SK-N-SH (cell line): ENCODE measurements around the gene ADISSP. TPM values are rescaled to one million over a fixed set of nuclear protein-coding genes. Genes with fewer than 3 reads are reported as not detected.

Source experiments
- CTCF ChIA-PET: fragments of 300-600, 350-600 bp; formaldehyde crosslinking; extraction: SDS; loops from one replicate; lab custom pipeline; 2021; lab: Yijun Ruan, JAX
- POLR2A ChIA-PET: fragments of 350-600 bp; sonication (Branson Sonifier 250); formaldehyde crosslinking; extraction: SDS; loops from one replicate; lab custom pipeline; 2020; ENCODE audit warnings: antibody characterized with exemption, inconsistent platforms; lab: Yijun Ruan, JAX
- DNase-seq: peaks from one replicate; pipeline ENCODE4 v3.0.0; 2012
- H2AFZ ChIP-seq: fragments of 200-600 bp; sonication (generic); 2 replicates; pipeline ENCODE4 v1.8.1; 2016; ENCODE audit warnings: antibody characterized with exemption, mild to moderate bottlenecking, low read depth
- H3F3A ChIP-seq: fragments of 200-600 bp; sonication (generic); replicated peaks from 2 replicates; pipeline ENCODE3; 2016; ENCODE audit warnings: antibody characterized with exemption, mild to moderate bottlenecking; ENCODE audit not compliant: insufficient read depth
- H3K27ac ChIP-seq, 2 experiments: fragments of 200-500 bp in 1 of 2; fragments of 200-600 bp in 1 of 2; sonication (Bioruptor generic) in 1 of 2; sonication (generic), shearing (Covaris generic) in 1 of 2; 2 replicates each; pipeline versions ENCODE4 v1.5.1 to v1.6.1; 2014 to 2016; ENCODE audit warnings: low read depth in 2 of 2, inconsistent platforms in 1 of 2, low read length in 1 of 2, mild to moderate bottlenecking in 1 of 2, mixed read lengths in 1 of 2
- H3K27me3 ChIP-seq: fragments of 200-600 bp; sonication (generic), shearing (Covaris generic); 2 replicates; pipeline ENCODE4 v1.6.1; 2016; ENCODE audit warnings: mixed run types; ENCODE audit not compliant: insufficient read depth
- H3K36me3 ChIP-seq, 2 experiments: fragments of 200-500 bp in 1 of 2; fragments of 200-600 bp in 1 of 2; sonication (Bioruptor generic) in 1 of 2; sonication (generic) in 1 of 2; replicated peaks in 1 of 2; 2 replicates each; pipeline versions ENCODE3 to v1.5.1; 2014 to 2016; ENCODE audit warnings: low read length in 1 of 2, mild to moderate bottlenecking in 1 of 2; ENCODE audit not compliant: insufficient read depth in 2 of 2, control insufficient read depth in 1 of 2
- H3K4me1 ChIP-seq, 2 experiments: fragments of 200-500 bp in 1 of 2; fragments of 200-600 bp in 1 of 2; sonication (Bioruptor generic) in 1 of 2; sonication (generic), shearing (Covaris generic) in 1 of 2; 2 replicates each; pipeline versions ENCODE4 v1.5.1 to v1.6.1; 2014 to 2016; ENCODE audit warnings: low read depth in 1 of 2, low read length in 1 of 2, mixed run types in 1 of 2; ENCODE audit not compliant: insufficient read depth in 2 of 2, control insufficient read depth in 1 of 2
- H3K4me2 ChIP-seq: fragments of 200-600 bp; sonication (generic), shearing (Covaris generic); 2 replicates; pipeline ENCODE4 v1.6.1; 2017; ENCODE audit warnings: mixed run types
- H3K4me3 ChIP-seq, 2 experiments: fragments of 200-500 bp in 1 of 2; fragments of 200-600 bp in 1 of 2; sonication (Bioruptor generic) in 1 of 2; sonication (generic), shearing (Covaris generic) in 1 of 2; 2 replicates each; pipeline versions ENCODE4 v1.5.1 to v1.8.1; 2014 to 2016; ENCODE audit warnings: low read depth in 2 of 2, inconsistent platforms in 1 of 2, low read length in 1 of 2, mild to moderate bottlenecking in 1 of 2, mixed read lengths in 1 of 2, moderate library complexity in 1 of 2
- H3K79me2 ChIP-seq: fragments of 200-600 bp; sonication (generic); 2 replicates; pipeline ENCODE4 v1.8.1; 2017; ENCODE audit warnings: mild to moderate bottlenecking; ENCODE audit not compliant: insufficient read depth
- H3K9ac ChIP-seq: fragments of 200-600 bp; sonication (generic); 2 replicates; pipeline ENCODE4 v1.6.1; 2017; ENCODE audit warnings: mixed run types
- H3K9me2 ChIP-seq: fragments of 200-600 bp; sonication (generic); 2 replicates; pipeline ENCODE4 v1.6.1; 2017; ENCODE audit warnings: mixed run types
- H3K9me3 ChIP-seq: fragments of 200-600 bp; sonication (generic); 2 replicates; pipeline ENCODE4 v1.6.1; 2017; ENCODE audit warnings: mixed run types, mild to moderate bottlenecking, moderate library complexity
- H4K20me1 ChIP-seq: fragments of 200-600 bp; sonication (generic); 2 replicates; pipeline ENCODE4 v1.6.1; 2017; ENCODE audit warnings: mild to moderate bottlenecking, mixed run types; ENCODE audit not compliant: insufficient read depth
- CHD2 ChIP-seq: fragments of 150-350 bp; IDR thresholded peaks from 2 replicates; pipeline ENCODE4 v1.6.1; 2018; ENCODE audit warnings: low read length; ENCODE audit not compliant: partially characterized antibody
- CTCF ChIP-seq: fragments of 200-600 bp; sonication (generic); IDR thresholded peaks from 2 replicates; pipeline ENCODE4 v1.6.1; 2017; ENCODE audit warnings: antibody characterized with exemption, mild to moderate bottlenecking, moderate library complexity
- EZH2phosphoT487 ChIP-seq: fragments of 200-600 bp; sonication (generic); IDR thresholded peaks from 2 replicates; pipeline ENCODE4 v1.6.1; 2017; ENCODE audit warnings: low read depth, mixed run types, mild to moderate bottlenecking, antibody characterized with exemption, moderate library complexity, borderline replicate concordance
- GABPA ChIP-seq: IDR thresholded peaks from 2 replicates; pipeline ENCODE4 v1.4.0; 2012; ENCODE audit warnings: low read depth, mild to moderate bottlenecking
- MEF2A ChIP-seq: IDR thresholded peaks from 2 replicates; pipeline ENCODE4 v1.4.0; 2012; ENCODE audit warnings: low read depth, borderline replicate concordance
- POLR2AphosphoS5 ChIP-seq: IDR thresholded peaks from 2 replicates; pipeline ENCODE4 v1.6.1; 2012; ENCODE audit warnings: low read depth, low read length
- RAD21 ChIP-seq: IDR thresholded peaks from 2 replicates; pipeline ENCODE4 v1.6.1; 2012; ENCODE audit warnings: mild to moderate bottlenecking, low read length
- SIN3A ChIP-seq: IDR thresholded peaks from 2 replicates; pipeline ENCODE4 v1.6.1; 2012; ENCODE audit warnings: low read depth, mild to moderate bottlenecking, low read length, moderate library complexity, borderline replicate concordance
- SMC3 ChIP-seq: IDR thresholded peaks from 2 replicates; pipeline ENCODE4 v1.6.1; 2012; ENCODE audit warnings: low read depth, low read length, improper control_type of control experiment
- TAF1 ChIP-seq: IDR thresholded peaks from 2 replicates; pipeline ENCODE4 v1.6.1; 2012; ENCODE audit warnings: low read depth, mild to moderate bottlenecking, low read length, moderate library complexity, borderline replicate concordance
- USF2 ChIP-seq: fragments of 150-350 bp; IDR thresholded peaks from 2 replicates; pipeline ENCODE4 v1.6.1; 2017; ENCODE audit warnings: antibody characterized with exemption, low read length, low read depth, borderline replicate concordance
- ZBTB33 ChIP-seq: IDR thresholded peaks from 2 replicates; pipeline ENCODE4 v1.4.0; 2012; ENCODE audit warnings: low read depth, borderline replicate concordance
- WGBS: methylation state at CpG from one replicate; pipeline ENCODE4 v1.1.6; 2017; ENCODE audit warnings: low lambda C conversion rate; 5-methylcytosine and 5-hydroxymethylcytosine counted together
- polyA plus RNA-seq, 3 experiments: library from polyadenylated mRNA; depleted of rRNA; stranded (reverse); fragments of >200 nt; gene quantifications; 2 replicates each; pipeline ENCODE4 v1.2.3, GENCODE V29; 2012

ADISSP gene
- polyA plus RNA-seq, 1 of the 3 experiments (the other 2 are of a cell fraction): 73.9 TPM

GRCh38 chr20:3707508-3707899, 60.0 kb downstream of the ADISSP start:
- Histone ChIP-seq H2AFZ (no peak overlapping the region), H3K79me2 (no peaks in the 10 kb centered on the region), H3K9me3 (no peaks in the 10 kb centered on the region), H3K9ac (no peak overlapping the region), H3K4me2 (no peak overlapping the region), H3K4me1 (no peaks in the 10 kb centered on the region), H3K9me2 (no peaks in the 10 kb centered on the region), H3F3A (no peaks in the 10 kb centered on the region), H3K4me3 (no peak overlapping the region), H4K20me1 (no peaks in the 10 kb centered on the region), H3K27ac (no peak overlapping the region), H3K27me3 (no peaks in the 10 kb centered on the region), H3K36me3 (no peaks in the 10 kb centered on the region)
- CTCF ChIA-PET: interaction anchor here (0.7 to 5.8 kb wide), 10 partner anchors 9 to 145 kb away, joined by 3 to 55 read pairs (median 8); partner anchors contain the start of gene ADISSP
- 67% methylated on average over 3 of the region's 3 CpGs for WGBS
- no peak for DNase-seq
- TF ChIP-seq CTCF (no peak), SIN3A (no peak), TAF1 (no peak), POLR2AphosphoS5 (no peak), RAD21 (no peak), EZH2phosphoT487 (no peak), GABPA (no peak)
- POLR2A ChIA-PET: no interaction called here

GRCh38 chr20:3706774-3707507, 60.6 kb downstream of the ADISSP start:
- Histone ChIP-seq H3K4me2 (no peak overlapping the region), H3F3A (no peaks in the 10 kb centered on the region), H3K27me3 (no peaks in the 10 kb centered on the region), H3K9ac (no peak overlapping the region), H3K4me3 (no peak overlapping the region), H4K20me1 (no peaks in the 10 kb centered on the region), H3K79me2 (no peaks in the 10 kb centered on the region), H3K27ac (no peak overlapping the region), H3K9me3 (no peaks in the 10 kb centered on the region), H3K36me3 (no peaks in the 10 kb centered on the region), H2AFZ (no peak overlapping the region), H3K4me1 (no peaks in the 10 kb centered on the region), H3K9me2 (no peaks in the 10 kb centered on the region)
- CTCF ChIA-PET: interaction anchor here (1.5 to 5.8 kb wide), 9 partner anchors 8 to 144 kb away, joined by 4 to 55 read pairs (median 8); partner anchors contain the start of gene ADISSP
- DNase-seq: no peak
- 67% methylated on average over 4 of the region's 10 CpGs for WGBS
- no peak for TF ChIP-seq CTCF
- TF ChIP-seq ZBTB33: no peak
- TF ChIP-seq USF2: no peak
- no peak for TF ChIP-seq CHD2
- TF ChIP-seq SMC3: no peak
- no peak for TF ChIP-seq MEF2A
- POLR2A ChIA-PET: no interaction called here
